Keratinocyte (primary cell): ENCODE data around the gene SPTLC2.

Experiments
- CTCF ChIP-seq, 3 experiments: IDR thresholded peaks in 1 of 3; conservative IDR thresholded peaks in 1 of 3; optimal IDR thresholded peaks in 1 of 3; 2 replicates in 2 of 3; 3 replicates in 1 of 3; pipeline versions ENCODE3 to v1.5.1; 2011; ENCODE audit warnings: low read length in 3 of 3, mild to moderate bottlenecking in 3 of 3, moderate library complexity in 2 of 3, control low read depth in 1 of 3, inconsistent platforms in 1 of 3; ENCODE audit not compliant: insufficient read depth in 2 of 3; ENCODE audit errors: extremely low read depth in 1 of 3
- EZH2 ChIP-seq: IDR thresholded peaks from one replicate; pipeline ENCODE4 v1.6.1; 2012; ENCODE audit warnings: inconsistent platforms, mild to moderate bottlenecking, low read length, moderate library complexity

- TF ChIP-seq CTCF (optimal IDR thresholded peaks at IDR 0.05 in 1 of 3, IDR thresholded peaks at IDR 0.05 in 1 of 3, conservative IDR thresholded peaks at IDR 0.05 in 1 of 3; ENCODE audit: extremely low read depth in 1 of 3, insufficient read depth in 2 of 3, low read length in 3 of 3): no peak
- no peak for TF ChIP-seq EZH2
Measured at GRCh38 chr14:77524536-77524935, 91.9 kb downstream of the SPTLC2 start.
